NCI-H1092 (cell line): Measurements from ENCODE around the gene UGT1A10.

Source experiments
- DNase-seq: peaks from one replicate; lab custom pipeline; 2025; lab: John Stamatoyannopoulos, UW

UGT1A10 gene

GRCh38 chr2:233822101-233822771 is 186.0 kb downstream of the UGT1A10 start:
- no peak for DNase-seq
